H9 (cell line): ENCODE data around the gene NXPH3. TPM values are rescaled to one million over a fixed set of nuclear protein-coding genes. Genes with fewer than 3 reads are reported as not detected.

ENCODE experiments used
- DNase-seq: peaks from one replicate; pipeline ENCODE4 v3.0.0-alpha.2; 2017
- H2AFZ ChIP-seq: one replicate; pipeline ENCODE4 v1.6.1; 2013; ENCODE audit warnings: mild to moderate bottlenecking, low read length, control low read depth, moderate library complexity
- H2AK5ac ChIP-seq: 2 replicates; pipeline ENCODE4 v1.6.1; 2013; ENCODE audit warnings: low read length, control low read depth, mixed read lengths; ENCODE audit not compliant: insufficient read length
- H2BK120ac ChIP-seq: one replicate; pipeline ENCODE4 v1.6.1; 2013; ENCODE audit warnings: low read depth, mild to moderate bottlenecking, low read length, control low read depth, inconsistent platforms; ENCODE audit not compliant: poor library complexity, severe bottlenecking
- H2BK12ac ChIP-seq: 2 replicates; pipeline ENCODE4 v1.6.1; 2013; ENCODE audit warnings: low read length, control low read depth, mixed read lengths, low read depth; ENCODE audit not compliant: insufficient read length
- H2BK15ac ChIP-seq: 2 replicates; pipeline ENCODE4 v1.6.1; 2013; ENCODE audit warnings: low read depth, low read length, control low read depth
- H2BK20ac ChIP-seq: one replicate; pipeline ENCODE4 v1.6.1; 2013; ENCODE audit warnings: low read depth, mild to moderate bottlenecking, low read length, control low read depth, inconsistent platforms; ENCODE audit not compliant: poor library complexity, severe bottlenecking
- H2BK5ac ChIP-seq: 2 replicates; pipeline ENCODE4 v1.6.1; 2013; ENCODE audit warnings: low read length, control low read depth, mixed read lengths; ENCODE audit not compliant: insufficient read length
- H3K14ac ChIP-seq: 2 replicates; pipeline ENCODE4 v1.6.1; 2013; ENCODE audit warnings: low read length, control low read depth; ENCODE audit not compliant: insufficient read depth
- H3K18ac ChIP-seq: 2 replicates; pipeline ENCODE4 v1.6.1; 2013; ENCODE audit warnings: low read depth, mild to moderate bottlenecking, mixed read lengths, low read length, control low read depth; ENCODE audit not compliant: insufficient read length
- H3K23ac ChIP-seq: 2 replicates; pipeline ENCODE4 v1.6.1; 2013; ENCODE audit warnings: low read length, control low read depth, mixed read lengths, low read depth; ENCODE audit not compliant: insufficient read length
- H3K23me2 ChIP-seq: 2 replicates; pipeline ENCODE4 v1.6.1; 2013; ENCODE audit warnings: low read depth, mild to moderate bottlenecking, mixed read lengths, low read length, control low read depth; ENCODE audit not compliant: insufficient read length, poor library complexity, severe bottlenecking
- H3K27ac ChIP-seq: 2 replicates; pipeline ENCODE4 v1.5.1; 2013; ENCODE audit warnings: low read length, control low read depth, mixed read lengths, low read depth; ENCODE audit not compliant: insufficient read length
- H3K27me3 ChIP-seq: 2 replicates; pipeline ENCODE4 v1.6.1; 2013; ENCODE audit warnings: low read length, control low read depth, inconsistent platforms; ENCODE audit not compliant: insufficient read depth
- H3K4ac ChIP-seq: 2 replicates; pipeline ENCODE4 v1.6.1; 2013; ENCODE audit warnings: low read depth, mild to moderate bottlenecking, control low read depth, inconsistent platforms, low read length, moderate library complexity
- H3K4me1 ChIP-seq: 2 replicates; pipeline ENCODE4 v1.6.1; 2013; ENCODE audit warnings: low read length, control low read depth, inconsistent platforms; ENCODE audit not compliant: insufficient read depth
- H3K4me2 ChIP-seq: 2 replicates; pipeline ENCODE4 v1.6.1; 2013; ENCODE audit warnings: low read length, control low read depth, mixed read lengths; ENCODE audit not compliant: insufficient read length, insufficient read depth
- H3K56ac ChIP-seq: 2 replicates; pipeline ENCODE4 v1.6.1; 2013; ENCODE audit warnings: low read depth, mild to moderate bottlenecking, mixed read lengths, low read length, control low read depth; ENCODE audit not compliant: insufficient read length
- H3K79me1 ChIP-seq: 2 replicates; pipeline ENCODE4 v1.6.1; 2013; ENCODE audit warnings: low read depth, mild to moderate bottlenecking, moderate library complexity, low read length, control low read depth, inconsistent platforms; ENCODE audit not compliant: insufficient read depth, poor library complexity, severe bottlenecking
- H3K79me2 ChIP-seq: 2 replicates; pipeline ENCODE4 v1.6.1; 2013; ENCODE audit warnings: low read length, control low read depth, inconsistent platforms; ENCODE audit not compliant: insufficient read depth
- H3K9ac ChIP-seq: 2 replicates; pipeline ENCODE4 v1.6.1; 2013; ENCODE audit warnings: low read length, control low read depth, mixed read lengths; ENCODE audit not compliant: insufficient read length; ENCODE audit errors: extremely low read depth
- H3K9me3 ChIP-seq: one replicate; pipeline ENCODE4 v1.6.1; 2013; ENCODE audit warnings: low read depth, low read length, inconsistent platforms; ENCODE audit not compliant: control insufficient read depth
- H3T11ph ChIP-seq: one replicate; pipeline ENCODE4 v1.6.1; 2013; ENCODE audit warnings: mild to moderate bottlenecking, low read length, control low read depth, inconsistent platforms
- H4K20me1 ChIP-seq: one replicate; pipeline ENCODE4 v1.6.1; 2013; ENCODE audit not compliant: control insufficient read depth, insufficient read length, insufficient read depth
- H4K5ac ChIP-seq: 2 replicates; pipeline ENCODE4 v1.6.1; 2013; ENCODE audit warnings: low read depth, mild to moderate bottlenecking, mixed read lengths, low read length, control low read depth; ENCODE audit not compliant: insufficient read length
- H4K8ac ChIP-seq: replicated peaks from 2 replicates; pipeline ENCODE4 v1.6.1; 2013; ENCODE audit warnings: low read length, control low read depth, mixed read lengths, low read depth; ENCODE audit not compliant: insufficient read length
- H4K91ac ChIP-seq: 2 replicates; pipeline ENCODE4 v1.6.1; 2013; ENCODE audit warnings: low read depth, mild to moderate bottlenecking, moderate library complexity, mixed read lengths, low read length, control low read depth; ENCODE audit not compliant: insufficient read length
- H3K27ac Mint-ChIP-seq, 3 experiments: 2 replicates in 2 of 3; 3 replicates in 1 of 3; pipeline ENCODE4 v1.8.0; 2020 to 2021; ENCODE audit warnings: mixed read lengths in 3 of 3, mild to moderate bottlenecking in 1 of 3, moderate library complexity in 1 of 3
- H3K27me3 Mint-ChIP-seq: 2 replicates; pipeline ENCODE4 v1.8.0; 2021; ENCODE audit warnings: low read depth, mild to moderate bottlenecking, moderate library complexity, mixed read lengths
- H3K36me3 Mint-ChIP-seq, 3 experiments: 2 replicates in 2 of 3; 3 replicates in 1 of 3; pipeline ENCODE4 v1.8.0; 2020 to 2021; ENCODE audit warnings: low read depth in 3 of 3, mixed read lengths in 3 of 3; ENCODE audit not compliant: insufficient read depth in 1 of 3
- H3K4me1 Mint-ChIP-seq, 2 experiments: 2 replicates each; pipeline ENCODE4 v1.8.0; 2020; ENCODE audit warnings: mixed read lengths in 2 of 2
- H3K4me3 Mint-ChIP-seq, 2 experiments: 2 replicates in 1 of 2; 3 replicates in 1 of 2; pipeline ENCODE4 v1.8.0; 2020 to 2021; ENCODE audit warnings: mild to moderate bottlenecking in 2 of 2, mixed read lengths in 2 of 2, moderate library complexity in 1 of 2
- H3K9me3 Mint-ChIP-seq, 2 experiments: 2 replicates in 1 of 2; 3 replicates in 1 of 2; pipeline ENCODE4 v1.8.0; 2020; ENCODE audit warnings: mild to moderate bottlenecking in 2 of 2, mixed read lengths in 2 of 2, moderate library complexity in 1 of 2
- WGBS: extraction: QIAGEN DNeasy Blood & Tissue Kit; methylation state at CpG from one replicate; pipeline ENCODE4 v1.1.7; 2013; ENCODE audit warnings: missing lambda C conversion rate, low lambda C conversion rate, mixed read lengths; ENCODE audit not compliant: insufficient read length; ENCODE audit errors: extremely low coverage; 5-methylcytosine and 5-hydroxymethylcytosine counted together
- total RNA-seq: library from RNA; stranded (reverse); gene quantifications from 2 replicates; pipeline ENCODE4 v1.2.1, GENCODE V29; 2021
- TF ChIP-seq, protein P1 (sequence below): fragments of 200-600 bp; sonication (generic); conservative IDR thresholded peaks from 3 replicates; pipeline ENCODE4 v1.8.0; 2021; ENCODE audit warnings: antibody characterized with exemption, mild to moderate bottlenecking

NXPH3 gene
- total RNA-seq, 1 experiment from 2014 or later = 1.3 TPM

DNA sequence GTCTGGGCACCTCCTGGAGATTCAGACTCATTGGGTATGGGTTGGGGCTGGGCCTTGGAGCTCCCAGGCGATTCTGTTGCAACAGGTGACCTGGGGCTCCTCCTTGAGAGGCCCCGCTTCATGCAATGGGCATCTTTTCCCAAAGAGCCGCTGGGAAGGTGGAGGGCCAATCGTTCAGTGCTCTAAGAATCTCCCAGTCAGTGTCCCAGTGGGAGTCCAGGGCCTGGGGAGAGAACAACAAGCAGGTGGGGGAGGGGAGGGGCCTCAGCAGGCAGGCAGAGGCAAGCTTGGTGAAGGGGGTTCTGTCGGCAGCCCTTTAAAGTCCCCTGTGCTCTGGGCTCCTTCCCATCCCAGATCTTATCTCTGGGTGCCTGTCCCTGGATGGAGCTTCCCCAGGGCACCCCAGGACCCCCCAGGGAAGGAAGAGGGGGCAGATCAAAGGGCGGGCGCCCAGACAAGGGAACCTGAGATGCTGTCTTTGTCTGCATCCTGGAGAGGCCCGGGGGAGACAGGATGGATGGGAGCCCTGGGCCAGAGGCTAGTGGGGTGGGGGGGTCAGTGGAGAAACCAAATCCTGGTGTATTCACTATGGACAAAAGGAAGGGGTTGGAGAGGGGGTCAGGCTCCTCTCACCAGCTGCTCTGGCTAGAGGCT lies 30.5 kb upstream of the NXPH3 start:
- no peak for DNase-seq
- H2BK12ac ChIP-seq = no peak overlapping the region
- no peak overlapping the region for H3K9ac ChIP-seq
- peaks cover 45 to 56% of the 10 kb centered on the region in 2 experiments for H3K4me1 Mint-ChIP-seq
- no CpG with 5 or more reads among the region's 8 CpGs for WGBS
- no peaks in the 10 kb centered on the region for H3K79me1 ChIP-seq
- H3K4me2 ChIP-seq = no peak overlapping the region
- H3K27me3 ChIP-seq = no peaks in the 10 kb centered on the region
- no peaks in the 10 kb centered on the region for H3K9me3 Mint-ChIP-seq
- no peak overlapping the region for H2BK20ac ChIP-seq
- H3K27me3 Mint-ChIP-seq = peaks cover 9% of the 10 kb centered on the region
- H4K8ac ChIP-seq = no peak overlapping the region
- H3K23ac ChIP-seq = no peak overlapping the region
- H3K4me3 Mint-ChIP-seq = peak overlapping the region in 1 of 2 experiments; percentile 22; a peak in 1 of 5 replicates
- H3K18ac ChIP-seq = no peak overlapping the region
- H2BK15ac ChIP-seq = no peak overlapping the region
- TF ChIP-seq, protein P1, sequence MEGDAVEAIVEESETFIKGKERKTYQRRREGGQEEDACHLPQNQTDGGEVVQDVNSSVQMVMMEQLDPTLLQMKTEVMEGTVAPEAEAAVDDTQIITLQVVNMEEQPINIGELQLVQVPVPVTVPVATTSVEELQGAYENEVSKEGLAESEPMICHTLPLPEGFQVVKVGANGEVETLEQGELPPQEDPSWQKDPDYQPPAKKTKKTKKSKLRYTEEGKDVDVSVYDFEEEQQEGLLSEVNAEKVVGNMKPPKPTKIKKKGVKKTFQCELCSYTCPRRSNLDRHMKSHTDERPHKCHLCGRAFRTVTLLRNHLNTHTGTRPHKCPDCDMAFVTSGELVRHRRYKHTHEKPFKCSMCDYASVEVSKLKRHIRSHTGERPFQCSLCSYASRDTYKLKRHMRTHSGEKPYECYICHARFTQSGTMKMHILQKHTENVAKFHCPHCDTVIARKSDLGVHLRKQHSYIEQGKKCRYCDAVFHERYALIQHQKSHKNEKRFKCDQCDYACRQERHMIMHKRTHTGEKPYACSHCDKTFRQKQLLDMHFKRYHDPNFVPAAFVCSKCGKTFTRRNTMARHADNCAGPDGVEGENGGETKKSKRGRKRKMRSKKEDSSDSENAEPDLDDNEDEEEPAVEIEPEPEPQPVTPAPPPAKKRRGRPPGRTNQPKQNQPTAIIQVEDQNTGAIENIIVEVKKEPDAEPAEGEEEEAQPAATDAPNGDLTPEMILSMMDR = no peak
- H3K4me1 ChIP-seq = no peaks in the 10 kb centered on the region
- H3K27ac Mint-ChIP-seq = no peak overlapping the region; a peak in 1 of 7 replicates
- no peak overlapping the region for H3K27ac ChIP-seq
- H3K79me2 ChIP-seq = no peaks in the 10 kb centered on the region
- no peak overlapping the region for H2AFZ ChIP-seq
- no peak overlapping the region for H3K4ac ChIP-seq
- H3K56ac ChIP-seq = no peak overlapping the region
- no peak overlapping the region for H4K5ac ChIP-seq
- H3T11ph ChIP-seq = no peak overlapping the region
- no peak overlapping the region for H2BK5ac ChIP-seq
- H2AK5ac ChIP-seq = no peak overlapping the region
- H3K9me3 ChIP-seq = no peaks in the 10 kb centered on the region
- no peaks in the 10 kb centered on the region for H4K20me1 ChIP-seq
- no peak overlapping the region for H4K91ac ChIP-seq
- H2BK120ac ChIP-seq = no peak overlapping the region
- no peaks in the 10 kb centered on the region for H3K23me2 ChIP-seq
- peaks cover 0 to 5% (median 3%) of the 10 kb centered on the region in 3 experiments; a peak in 3 of 7 replicates for H3K36me3 Mint-ChIP-seq
- no peak overlapping the region for H3K14ac ChIP-seq
